Stimulated activated CD8-positive, alpha-beta memory T cell treated with anti-CD3 and anti-CD28 coated beads, Interleukin-2, amount 100 ng/mL, for 1 hour (primary cell): Measurements from ENCODE around the gene KRTAP10-8.
"Not testable (repeated sequence)": the region's sequence is repeated elsewhere in the genome, so short reads cannot be mapped to it uniquely, and the experiment has no call there.

Experiments
- DNase-seq, 2 donors: peaks; one replicate each; pipeline ENCODE4 v3.0.0-alpha.2; 2020; ENCODE audit warnings: low read depth in 2 of 2

Gene KRTAP10-8

GRCh38 chr21:44646366-44647221 lies 34.7 kb downstream of the KRTAP10-8 start, which contains the start of gene KRTAP10-11:
Gene KRTAP10-11, plus strand, starts transcription at chr21:44646414. Its CDS starts 45 bp downstream, at chr21:44646459.
- not testable (repeated sequence) for DNase-seq

GRCh38 chr21:44647222-44647552 lies 35.3 kb downstream of the KRTAP10-8 start:
- no peak for DNase-seq

GRCh38 chr21:44648557-44649311 lies 36.9 kb downstream of the KRTAP10-8 start:
- DNase-seq, result no peak

GRCh38 chr21:44649521-44650100 lies 37.7 kb downstream of the KRTAP10-8 start:
- DNase-seq, result no peak

GRCh38 chr21:44650265-44650972 lies 38.5 kb downstream of the KRTAP10-8 start:
- DNase-seq, result no peak

- no peak for DNase-seq
Observed at GRCh38 chr21:44650973-44651675, 39.2 kb downstream of the KRTAP10-8 start.

GRCh38 chr21:44653123-44653522 lies 41.2 kb downstream of the KRTAP10-8 start:
- DNase-seq, result no peak

GRCh38 chr21:44653656-44654575 lies 42.0 kb downstream of the KRTAP10-8 start:
- peak in 1 of 2 donors; percentile 27 for DNase-seq

- no peak for DNase-seq
Observed at GRCh38 chr21:44654576-44655175, 42.8 kb downstream of the KRTAP10-8 start, which contains the start of gene KRTAP12-4. Gene KRTAP12-4, minus strand, starts transcription at chr21:44654659. Its CDS starts 45 bp downstream, at chr21:44654614.

- DNase-seq, result no peak
Observed at GRCh38 chr21:44656868-44657267, 45.0 kb downstream of the KRTAP10-8 start.

- DNase-seq, result peak in 1 of 2 donors; percentile 19
Observed at GRCh38 chr21:44657635-44658540, 46.0 kb downstream of the KRTAP10-8 start, which contains the start of gene KRTAP12-3. Gene KRTAP12-3, plus strand, starts transcription at chr21:44657932. Its CDS starts 48 bp downstream, at chr21:44657980.

- DNase-seq, result no peak
Observed at GRCh38 chr21:44658541-44658910, 46.6 kb downstream of the KRTAP10-8 start.

GRCh38 chr21:44658913-44659595 lies 47.2 kb downstream of the KRTAP10-8 start:
- DNase-seq, result no peak

- not testable (repeated sequence) for DNase-seq
Observed at GRCh38 chr21:44661567-44661966, 49.7 kb downstream of the KRTAP10-8 start.
